A673 (cell line): Measurements from ENCODE around the gene PREX1.

Experiments
- EZH2 ChIP-seq: fragments of 200-600 bp; sonication (generic); IDR thresholded peaks from 2 replicates; pipeline ENCODE4 v1.6.1; 2017; ENCODE audit warnings: borderline replicate concordance, low read depth, mild to moderate bottlenecking, mixed read lengths, antibody characterized with exemption, low read length; ENCODE audit not compliant: poor library complexity, severe bottlenecking
- TF ChIP-seq, protein P1 (sequence below): fragments of 300-800, 200-600 bp; sonication (generic); conservative IDR thresholded peaks from 2 replicates; pipeline ENCODE4 v1.5.1; 2017; ENCODE audit warnings: low read depth, mild to moderate bottlenecking, antibody characterized with exemption, low read length, moderate library complexity, mixed read lengths

DNA sequence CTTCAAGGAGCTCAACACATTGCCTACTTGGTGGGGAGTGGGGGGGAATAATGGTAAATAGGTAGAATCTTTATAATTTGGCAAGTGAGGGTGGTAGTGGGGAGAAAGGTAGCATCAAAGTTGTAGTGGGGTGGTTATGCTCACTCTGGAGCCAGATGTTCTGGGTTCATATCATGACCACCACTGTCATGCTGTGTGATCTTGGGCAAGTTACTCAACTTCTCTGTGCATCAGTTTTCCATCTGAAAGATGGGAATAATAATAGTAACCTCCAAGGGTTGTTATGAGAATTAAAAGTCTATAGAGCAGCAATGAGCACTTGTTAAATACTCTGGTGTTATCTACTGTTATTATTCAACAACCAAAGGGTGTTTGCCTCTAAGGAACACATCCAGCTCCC is 22.0 kb upstream of the PREX1 start:
- TF ChIP-seq, protein P1, sequence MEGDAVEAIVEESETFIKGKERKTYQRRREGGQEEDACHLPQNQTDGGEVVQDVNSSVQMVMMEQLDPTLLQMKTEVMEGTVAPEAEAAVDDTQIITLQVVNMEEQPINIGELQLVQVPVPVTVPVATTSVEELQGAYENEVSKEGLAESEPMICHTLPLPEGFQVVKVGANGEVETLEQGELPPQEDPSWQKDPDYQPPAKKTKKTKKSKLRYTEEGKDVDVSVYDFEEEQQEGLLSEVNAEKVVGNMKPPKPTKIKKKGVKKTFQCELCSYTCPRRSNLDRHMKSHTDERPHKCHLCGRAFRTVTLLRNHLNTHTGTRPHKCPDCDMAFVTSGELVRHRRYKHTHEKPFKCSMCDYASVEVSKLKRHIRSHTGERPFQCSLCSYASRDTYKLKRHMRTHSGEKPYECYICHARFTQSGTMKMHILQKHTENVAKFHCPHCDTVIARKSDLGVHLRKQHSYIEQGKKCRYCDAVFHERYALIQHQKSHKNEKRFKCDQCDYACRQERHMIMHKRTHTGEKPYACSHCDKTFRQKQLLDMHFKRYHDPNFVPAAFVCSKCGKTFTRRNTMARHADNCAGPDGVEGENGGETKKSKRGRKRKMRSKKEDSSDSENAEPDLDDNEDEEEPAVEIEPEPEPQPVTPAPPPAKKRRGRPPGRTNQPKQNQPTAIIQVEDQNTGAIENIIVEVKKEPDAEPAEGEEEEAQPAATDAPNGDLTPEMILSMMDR = no peak
- TF ChIP-seq EZH2 = no peak
